Lower leg skin (tissue), 3 donors: ENCODE data around the gene EBF4.

Source experiments
- CTCF ChIP-seq, 3 donors: fragments of 450-650 bp; IDR thresholded peaks; one replicate each; pipeline ENCODE4 v1.5.1; 2016; ENCODE audit warnings: antibody characterized with exemption in 3 of 3, mild to moderate bottlenecking in 3 of 3, moderate library complexity in 2 of 3
- POLR2A ChIP-seq, 2 donors: fragments of 450-650 bp; IDR thresholded peaks; one replicate each; pipeline ENCODE4 v1.6.1; 2016 to 2017; ENCODE audit warnings: antibody characterized with exemption in 2 of 2, mild to moderate bottlenecking in 1 of 2, moderate library complexity in 1 of 2

GRCh38 chr20:2749951-2750490 is 57.4 kb downstream of the EBF4 start:
- TF ChIP-seq CTCF (IDR thresholded peaks at IDR 0.05) (no peak), POLR2A (IDR thresholded peaks at IDR 0.05) (no peak)
